ENCODE measurements around the gene TTI1. TPM values are rescaled to one million over a fixed set of nuclear protein-coding genes. Genes with fewer than 3 reads are reported as not detected.

Gene TTI1
- total and polyA plus RNA-seq, 2 of the 13 experiments (the other 11 are each of a cell fraction or from before 2014, with no cell fraction given), result 22.9 to 39.8 TPM

- TF ChIP-seq ZBTB39 (CRISPR knock-in tag; IDR thresholded peaks at IDR 0.05) (no peak), ZNF564 (CRISPR knock-in tag; IDR thresholded peaks at IDR 0.05) (no peak), ZNF296 (CRISPR knock-in tag; conservative IDR thresholded peaks at IDR 0.05) (no peak), MTA1 (CRISPR knock-in tag; IDR thresholded peaks at IDR 0.05; ENCODE audit: borderline replicate concordance) (no peak), ZNF740 (CRISPR knock-in tag; IDR thresholded peaks at IDR 0.05) (0 out of 2 replicates have a peak, but pooled peaks have one; percentile 69), ZNF414 (CRISPR knock-in tag; IDR thresholded peaks at IDR 0.05) (no peak), ZNF652 (CRISPR knock-in tag; IDR thresholded peaks at IDR 0.05; ENCODE audit: borderline replicate concordance, low read depth) (peak; percentile 84; the same call in 1 of the 2 replicates), NBN (conservative IDR thresholded peaks at IDR 0.05) (no peak), HOMEZ (CRISPR knock-in tag; IDR thresholded peaks at IDR 0.05; ENCODE audit: low read depth) (no peak), MEF2D (CRISPR knock-in tag; IDR thresholded peaks at IDR 0.05) (no peak), ZNF766 (CRISPR knock-in tag; IDR thresholded peaks at IDR 0.05; ENCODE audit: borderline replicate concordance) (no peak), ZNF121 (CRISPR knock-in tag; IDR thresholded peaks at IDR 0.05) (no peak), GMEB2 (CRISPR knock-in tag; IDR thresholded peaks at IDR 0.05; ENCODE audit: low read depth) (0 out of 2 replicates have a peak, but pooled peaks have one; percentile 28), FOSL2 (CRISPR knock-in tag; IDR thresholded peaks at IDR 0.05) (no peak), ZNF724P (CRISPR knock-in tag; IDR thresholded peaks at IDR 0.05; ENCODE audit: borderline replicate concordance) (no peak), ZNF839 (CRISPR knock-in tag; IDR thresholded peaks at IDR 0.05; ENCODE audit: borderline replicate concordance) (no peak), CBX5 (CRISPR knock-in tag; IDR thresholded peaks at IDR 0.05; ENCODE audit: borderline replicate concordance) (0 out of 2 replicates have a peak, but pooled peaks have one; percentile 24), ZC3H13 (CRISPR knock-in tag; IDR thresholded peaks at IDR 0.05) (no peak), ZSCAN25 (CRISPR knock-in tag; IDR thresholded peaks at IDR 0.05) (no peak), MLLT10 (CRISPR knock-in tag; IDR thresholded peaks at IDR 0.05) (no peak), MTF2 (CRISPR knock-in tag; IDR thresholded peaks at IDR 0.05; ENCODE audit: borderline replicate concordance) (no peak), FOXJ3 (CRISPR knock-in tag; IDR thresholded peaks at IDR 0.05; ENCODE audit: borderline replicate concordance) (0 out of 2 replicates have a peak, but pooled peaks have one; percentile 36), SRF (IDR thresholded peaks at IDR 0.05; ENCODE audit: low read depth, low read length) (no peak), ZSCAN30 (CRISPR knock-in tag; IDR thresholded peaks at IDR 0.05) (no peak), SMYD3 (CRISPR knock-in tag; IDR thresholded peaks at IDR 0.05) (no peak)
Measured at GRCh38 chr20:38023181-38024001, 9.9 kb downstream of the TTI1 start (continued).

Data from HepG2 (cell line).